H1 (cell line): Measurements from ENCODE around the gene OXNAD1. TPM values are rescaled to one million over a fixed set of nuclear protein-coding genes. Genes with fewer than 3 reads are reported as not detected.

Source experiments
- CTCF ChIA-PET: fragments of 300-600 bp; sonication (Branson Sonifier 250); formaldehyde crosslinking; loops from one replicate; lab custom pipeline; 2021; ENCODE audit not compliant: partially characterized antibody; lab: Charles Lee
- POLR2A ChIA-PET: fragments of 300-600 bp; sonication (Branson Sonifier 250); formaldehyde crosslinking; loops from one replicate; lab custom pipeline; 2021; ENCODE audit warnings: inconsistent platforms; ENCODE audit not compliant: partially characterized antibody; lab: Charles Lee
- DNase-seq, 2 experiments: peaks; one replicate each; pipeline versions ENCODE4 v3.0.0 to v3.0.0-alpha.2; 2010 to 2022; ENCODE audit warnings: low spot score in 2 of 2, low read depth in 1 of 2, mixed read lengths in 1 of 2
- FAIRE-seq: peaks from 2 replicates; lab custom pipeline; 2011; peaks lifted over from hg19 to GRCh38; lab: Jason Lieb, UNC
- H2AFZ ChIP-seq: 2 replicates; pipeline ENCODE4 v1.8.1; 2012; ENCODE audit warnings: low read length, inconsistent platforms
- H2AK5ac ChIP-seq: 2 replicates; pipeline ENCODE4 v1.6.1; 2013; ENCODE audit warnings: low read depth, low read length
- H2BK120ac ChIP-seq: replicated peaks from 2 replicates; pipeline ENCODE3; 2013; ENCODE audit warnings: low read depth, low read length, inconsistent platforms
- H2BK12ac ChIP-seq: 2 replicates; pipeline ENCODE4 v1.6.1; 2013; ENCODE audit warnings: low read depth, low read length
- H2BK15ac ChIP-seq: 2 replicates; pipeline ENCODE4 v1.6.1; 2013; ENCODE audit warnings: low read length
- H2BK20ac ChIP-seq: 2 replicates; pipeline ENCODE4 v1.6.1; 2013; ENCODE audit warnings: low read length
- H2BK5ac ChIP-seq: 2 replicates; pipeline ENCODE4 v1.6.1; 2013; ENCODE audit warnings: low read depth, low read length
- H3K14ac ChIP-seq: 2 replicates; pipeline ENCODE4 v1.6.1; 2013; ENCODE audit warnings: inconsistent platforms; ENCODE audit not compliant: insufficient read length
- H3K18ac ChIP-seq: 2 replicates; pipeline ENCODE4 v1.6.1; 2013; ENCODE audit warnings: low read length; ENCODE audit errors: extremely low read depth
- H3K23ac ChIP-seq: 2 replicates; pipeline ENCODE4 v1.6.1; 2013; ENCODE audit warnings: inconsistent platforms; ENCODE audit not compliant: insufficient read length
- H3K23me2 ChIP-seq: 2 replicates; pipeline ENCODE4 v1.6.1; 2013; ENCODE audit warnings: low read depth, low read length
- H3K27ac ChIP-seq: 2 replicates; pipeline ENCODE4 v1.6.1; 2011; ENCODE audit warnings: low read depth, low read length, inconsistent platforms
- H3K27me3 ChIP-seq, 4 experiments: replicated peaks in 1 of 4; 1 replicate in 1 of 4; 2 replicates in 3 of 4; pipeline versions ENCODE4 v1.6.1 to v1.8.1; 2011 to 2013; ENCODE audit warnings: low read length in 3 of 4, mild to moderate bottlenecking in 3 of 4, inconsistent platforms in 2 of 4, mixed read lengths in 2 of 4, moderate library complexity in 1 of 4; ENCODE audit not compliant: control insufficient read depth in 3 of 4, insufficient read depth in 3 of 4; ENCODE audit errors: extremely low read depth in 1 of 4
- H3K36me3 ChIP-seq, 4 experiments: 2 replicates each; pipeline versions ENCODE4 v1.6.1 to v1.8.1; 2011 to 2013; ENCODE audit warnings: mild to moderate bottlenecking in 4 of 4, low read length in 3 of 4, moderate library complexity in 2 of 4, control low read depth in 1 of 4, inconsistent platforms in 1 of 4; ENCODE audit not compliant: insufficient read depth in 4 of 4, control insufficient read depth in 2 of 4
- H3K4ac ChIP-seq: replicated peaks from 2 replicates; pipeline ENCODE3; 2013; ENCODE audit warnings: low read length, low read depth, mixed read lengths, inconsistent platforms; ENCODE audit not compliant: insufficient read length
- H3K4me1 ChIP-seq, 4 experiments: replicated peaks in 1 of 4; 1 replicate in 1 of 4; 2 replicates in 3 of 4; pipeline versions ENCODE4 v1.6.1 to v1.8.1; 2011 to 2013; ENCODE audit warnings: low read length in 3 of 4, inconsistent platforms in 2 of 4, mixed read lengths in 1 of 4; ENCODE audit not compliant: insufficient read depth in 4 of 4, control insufficient read depth in 3 of 4
- H3K4me2 ChIP-seq, 2 experiments: 2 replicates each; pipeline versions ENCODE4 v1.6.1 to v1.8.1; 2011 to 2013; ENCODE audit warnings: low read depth in 2 of 2, low read length in 2 of 2, control low read depth in 1 of 2, inconsistent platforms in 1 of 2, mild to moderate bottlenecking in 1 of 2; ENCODE audit not compliant: insufficient read depth in 1 of 2
- H3K4me3 ChIP-seq, 4 experiments: fragments of 200-600, 300-600 bp in 1 of 4; sonication (generic), shearing (Covaris generic), sonication (Bioruptor Twin) in 1 of 4; 2 replicates each; pipeline versions ENCODE4 v1.5.1 to v1.8.1; 2011 to 2016; ENCODE audit warnings: low read length in 4 of 4, low read depth in 3 of 4, control low read depth in 2 of 4, inconsistent platforms in 2 of 4, mild to moderate bottlenecking in 2 of 4, mixed read lengths in 1 of 4, moderate library complexity in 1 of 4; ENCODE audit not compliant: insufficient read depth in 2 of 4; ENCODE audit errors: extremely low read depth in 1 of 4
- H3K56ac ChIP-seq: replicated peaks from 2 replicates; pipeline ENCODE3; 2013; ENCODE audit warnings: low read depth, mild to moderate bottlenecking, mixed read lengths, low read length, inconsistent platforms; ENCODE audit not compliant: insufficient read length
- H3K79me1 ChIP-seq: 2 replicates; pipeline ENCODE4 v1.6.1; 2013; ENCODE audit warnings: low read depth, low read length, control low read depth
- H3K79me2 ChIP-seq, 2 experiments: 2 replicates each; pipeline versions ENCODE4 v1.6.1 to v1.8.1; 2012 to 2013; ENCODE audit warnings: low read length in 2 of 2, mild to moderate bottlenecking in 2 of 2, inconsistent platforms in 1 of 2; ENCODE audit not compliant: insufficient read depth in 2 of 2, control insufficient read depth in 1 of 2
- H3K9ac ChIP-seq, 4 experiments: replicated peaks in 1 of 4; 1 replicate in 1 of 4; 2 replicates in 3 of 4; pipeline versions ENCODE4 v1.6.1 to v1.8.1; 2011 to 2013; ENCODE audit warnings: low read depth in 3 of 4, low read length in 3 of 4, control low read depth in 2 of 4, mild to moderate bottlenecking in 2 of 4, moderate library complexity in 2 of 4, inconsistent platforms in 1 of 4; ENCODE audit errors: extremely low read depth in 1 of 4
- H3K9me3 ChIP-seq, 2 experiments: 2 replicates each; pipeline versions ENCODE4 v1.6.1 to v1.8.1; 2012 to 2013; ENCODE audit warnings: mild to moderate bottlenecking in 2 of 2, moderate library complexity in 2 of 2, control low read depth in 1 of 2, inconsistent platforms in 1 of 2, low read depth in 1 of 2, low read length in 1 of 2, mixed read lengths in 1 of 2; ENCODE audit not compliant: insufficient read depth in 2 of 2
- H4K20me1 ChIP-seq, 2 experiments: replicated peaks in 1 of 2; 2 replicates each; pipeline versions ENCODE3 to v1.8.1; 2011 to 2013; ENCODE audit warnings: inconsistent platforms in 2 of 2, low read length in 2 of 2, mild to moderate bottlenecking in 1 of 2; ENCODE audit not compliant: insufficient read depth in 2 of 2, control insufficient read depth in 1 of 2
- H4K5ac ChIP-seq: 2 replicates; pipeline ENCODE4 v1.6.1; 2013; ENCODE audit warnings: low read length, low read depth, mixed read lengths, inconsistent platforms; ENCODE audit not compliant: insufficient read length
- H4K8ac ChIP-seq: 2 replicates; pipeline ENCODE4 v1.8.0; 2013; ENCODE audit warnings: mild to moderate bottlenecking, moderate library complexity, low read length, inconsistent platforms; ENCODE audit not compliant: insufficient read depth; ENCODE audit errors: extremely low read depth
- H4K91ac ChIP-seq: replicated peaks from 2 replicates; pipeline ENCODE3; 2013; ENCODE audit warnings: low read length, mixed read lengths, inconsistent platforms; ENCODE audit not compliant: insufficient read length
- BRCA1 ChIP-seq: IDR thresholded peaks from 2 replicates; pipeline ENCODE4 v1.6.1; 2012; ENCODE audit warnings: low read depth, low read length, improper control_type of control experiment
- CEBPB ChIP-seq: IDR thresholded peaks from 2 replicates; pipeline ENCODE4 v1.6.1; 2012; ENCODE audit warnings: low read depth, low read length
- CREB1 ChIP-seq: IDR thresholded peaks from 2 replicates; pipeline ENCODE4 v1.6.1; 2012; ENCODE audit warnings: inconsistent platforms
- EP300 ChIP-seq, 2 experiments: IDR thresholded peaks; 1 replicate in 1 of 2; 2 replicates in 1 of 2; pipeline ENCODE4 v1.6.1; 2011 to 2012; ENCODE audit warnings: low read depth in 2 of 2, low read length in 2 of 2, mild to moderate bottlenecking in 2 of 2, borderline replicate concordance in 1 of 2, inconsistent platforms in 1 of 2, moderate library complexity in 1 of 2
- GABPA ChIP-seq: IDR thresholded peaks from 2 replicates; pipeline ENCODE4 v1.6.1; 2011; ENCODE audit warnings: mild to moderate bottlenecking, low read length, moderate library complexity, borderline replicate concordance; ENCODE audit not compliant: insufficient read depth
- KDM1A ChIP-seq: fragments of 200-600, 300-600 bp; sonication (generic); IDR thresholded peaks from 2 replicates; pipeline ENCODE4 v1.7.1; 2016; ENCODE audit warnings: mild to moderate bottlenecking, low read length, borderline replicate concordance
- PHF8 ChIP-seq: fragments of 200-600 bp; sonication (generic); conservative IDR thresholded peaks from 2 replicates; pipeline ENCODE4 v1.7.1; 2012; ENCODE audit warnings: low read depth, mild to moderate bottlenecking, inconsistent platforms, low read length, moderate library complexity
- RXRA ChIP-seq: IDR thresholded peaks from 2 replicates; pipeline ENCODE4 v1.6.1; 2011; ENCODE audit warnings: low read depth, mild to moderate bottlenecking, low read length, moderate library complexity; ENCODE audit not compliant: insufficient read depth
- SIRT6 ChIP-seq: IDR thresholded peaks from one replicate; pipeline ENCODE4 v1.7.1; 2012; ENCODE audit warnings: low read length, inconsistent platforms
- SP2 ChIP-seq: IDR thresholded peaks from 2 replicates; pipeline ENCODE4 v1.6.1; 2012; ENCODE audit warnings: mild to moderate bottlenecking, low read length, inconsistent platforms
- SUZ12 ChIP-seq: fragments of 200-600 bp; sonication (generic); IDR thresholded peaks from 2 replicates; pipeline ENCODE4 v1.6.1; 2012; ENCODE audit warnings: mild to moderate bottlenecking, inconsistent platforms, low read length, moderate library complexity, mixed read lengths
- TAF1 ChIP-seq: IDR thresholded peaks from 2 replicates; pipeline ENCODE4 v1.6.1; 2011; ENCODE audit warnings: mild to moderate bottlenecking, low read depth, low read length
- ZNF274 ChIP-seq: IDR thresholded peaks from 2 replicates; pipeline ENCODE4 v1.7.0; 2012; ENCODE audit warnings: low read length, borderline replicate concordance; ENCODE audit errors: extremely low read depth
- WGBS, 2 experiments: shearing (Covaris generic) in 1 of 2; methylation state at CpG; one replicate each; pipeline versions ENCODE4 v1.1.6 to v1.1.7; 2013 to 2015; ENCODE audit warnings: low lambda C conversion rate in 2 of 2, mixed read lengths in 2 of 2, inconsistent platforms in 1 of 2, low coverage in 1 of 2, missing lambda C conversion rate in 1 of 2; ENCODE audit not compliant: insufficient replicate concordance in 2 of 2, insufficient coverage in 1 of 2, insufficient read length in 1 of 2; ENCODE audit errors: extremely low coverage in 1 of 2, missing lambda C conversion rate in 1 of 2; 5-methylcytosine and 5-hydroxymethylcytosine counted together
- polyA plus RNA-seq, 7 experiments: library from polyadenylated mRNA; depleted of rRNA in 3 of 7; stranded (reverse) in 5 of 7; unstranded in 2 of 7; fragments of >200 nt in 5 of 7; fragments of 200-250 nt in 2 of 7; gene quantifications; 1 replicate in 5 of 7; 2 replicates in 1 of 7; 4 replicates in 1 of 7; pipeline versions ENCODE4 v1.2.1 to v1.2.3, GENCODE V29; 2011 to 2013; ENCODE audit warnings: missing spikeins in 2 of 7, mixed read lengths in 2 of 7
- total RNA-seq: library from RNA; stranded (reverse); fragmentation: NEBNext Ultra II Directional; extraction: Animal tissue kit (Norgen Biotek cat#: 25700); gene quantifications from 2 replicates; pipeline ENCODE4 v1.2.1, GENCODE V29; 2021
- TF ChIP-seq, protein P1 (sequence below): IDR thresholded peaks from 2 replicates; pipeline ENCODE4 v1.6.1; 2011; ENCODE audit warnings: low read length, improper control_type of control experiment

Gene OXNAD1
- total and polyA plus RNA-seq, 2 of the 8 experiments (the other 6 are each of a cell fraction or from before 2014, with no cell fraction given): 14.9 to 24.8 TPM

- no peak for FAIRE-seq
- H3K14ac ChIP-seq: no peak overlapping the region
- H3K79me2 ChIP-seq: peaks cover 0 to 16% of the 10 kb centered on the region in 2 experiments; a peak in 2 of 4 replicates
- no peaks in the 10 kb centered on the region for H3K9me3 ChIP-seq
- no peak overlapping the region for H2AK5ac ChIP-seq
- H3K18ac ChIP-seq: no peak overlapping the region
- H3K4me2 ChIP-seq: no peak overlapping the region
- H3K23ac ChIP-seq: no peak overlapping the region
- no peak overlapping the region for H4K8ac ChIP-seq
- H3K4me3 ChIP-seq: no peak overlapping the region
- no peak overlapping the region for H3K56ac ChIP-seq
- peaks cover 5 to 50% (median 23%) of the 10 kb centered on the region in 4 experiments; a peak in 7 of 8 replicates for H3K36me3 ChIP-seq
- H3K27ac ChIP-seq: no peak overlapping the region
- no peak overlapping the region for H2BK20ac ChIP-seq
- no peak overlapping the region for H2AFZ ChIP-seq
- ChIA-PET POLR2A (no interaction called here), CTCF (interaction anchor here (0.7 to 1.0 kb wide), 3 partner anchors 8 to 48 kb away, joined by 3 to 6 read pairs (median 3); no protein-coding TSS in a partner anchor)
- no peak overlapping the region for H4K91ac ChIP-seq
- H3K23me2 ChIP-seq: no peaks in the 10 kb centered on the region
- no peaks in the 10 kb centered on the region for H3K4me1 ChIP-seq
- H3K79me1 ChIP-seq: no peaks in the 10 kb centered on the region; the same call in 1 of the 2 replicates
- no peak overlapping the region for H2BK120ac ChIP-seq
- H2BK5ac ChIP-seq: no peak overlapping the region
- DNase-seq: no peak
- H3K4ac ChIP-seq: no peak overlapping the region
- H3K27me3 ChIP-seq: peaks cover 0 to 1% (median 0%) of the 10 kb centered on the region in 4 experiments; a peak in 1 of 7 replicates
- no peak overlapping the region for H3K9ac ChIP-seq
- H4K5ac ChIP-seq: no peak overlapping the region
- H2BK12ac ChIP-seq: no peak overlapping the region
- WGBS, 2 experiments: 81% methylated on average over 1 of the region's 1 CpG; no CpG with 5 or more reads in 1 of the 2 experiments
- peaks cover 0 to 3% of the 10 kb centered on the region in 2 experiments for H4K20me1 ChIP-seq
- no peak overlapping the region for H2BK15ac ChIP-seq
- no peak for TF ChIP-seq CEBPB
- TF ChIP-seq EP300 (IDR thresholded peaks at IDR 0.05; ENCODE audit: borderline replicate concordance in 1 of 2, low read depth in 2 of 2, low read length in 2 of 2): no peak
- TF ChIP-seq SIRT6: no peak
- no peak for TF ChIP-seq BRCA1
- TF ChIP-seq SUZ12: no peak
- no peak for TF ChIP-seq PHF8
- TF ChIP-seq GABPA: no peak
- TF ChIP-seq CREB1: no peak
- no peak for TF ChIP-seq SP2
- no peak for TF ChIP-seq TAF1
- TF ChIP-seq ZNF274: no peak
- TF ChIP-seq, protein P1, sequence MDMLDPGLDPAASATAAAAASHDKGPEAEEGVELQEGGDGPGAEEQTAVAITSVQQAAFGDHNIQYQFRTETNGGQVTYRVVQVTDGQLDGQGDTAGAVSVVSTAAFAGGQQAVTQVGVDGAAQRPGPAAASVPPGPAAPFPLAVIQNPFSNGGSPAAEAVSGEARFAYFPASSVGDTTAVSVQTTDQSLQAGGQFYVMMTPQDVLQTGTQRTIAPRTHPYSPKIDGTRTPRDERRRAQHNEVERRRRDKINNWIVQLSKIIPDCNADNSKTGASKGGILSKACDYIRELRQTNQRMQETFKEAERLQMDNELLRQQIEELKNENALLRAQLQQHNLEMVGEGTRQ: no peak
- TF ChIP-seq KDM1A: no peak
- no peak for TF ChIP-seq RXRA
These were observed 7.6 kb downstream of the OXNAD1 start for GRCh38 chr3:16272588-16272987.
